Testis (tissue), 2 donors: ENCODE measurements around the gene ZAR1.

Experiments used
- POLR2A ChIP-seq: fragments of 450-650 bp; IDR thresholded peaks from one replicate; pipeline ENCODE4 v1.6.1; 2017; ENCODE audit warnings: antibody characterized with exemption, mild to moderate bottlenecking, moderate library complexity
- TF ChIP-seq, protein P1 (sequence below), 3 experiments: fragments of 450-650 bp in 2 of 3; fragments of 200-600 bp in 1 of 3; sonication (generic) in 1 of 3; IDR thresholded peaks; one replicate each; pipeline ENCODE4 v1.5.1; 2016 to 2019; ENCODE audit warnings: antibody characterized with exemption in 3 of 3, mild to moderate bottlenecking in 2 of 3, moderate library complexity in 1 of 3

DNA sequence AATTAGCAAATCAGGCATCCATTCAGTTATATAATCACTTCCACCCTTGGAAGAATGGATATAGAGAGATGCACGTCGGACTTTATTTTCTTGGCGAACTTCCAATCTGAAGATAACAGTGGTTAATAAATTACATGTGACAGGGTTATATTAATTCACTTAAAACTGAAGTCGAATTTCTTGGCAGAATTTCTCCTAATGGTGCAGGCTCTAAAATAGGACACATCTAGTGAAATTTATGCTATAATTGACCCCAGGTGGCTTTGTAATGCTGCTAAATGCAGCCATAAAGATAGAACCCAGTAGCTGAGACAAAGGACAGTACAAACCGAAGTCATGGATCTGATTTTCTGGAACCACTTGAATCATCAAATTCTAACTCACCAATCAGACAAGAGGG lies 27.7 kb upstream of the ZAR1 start:
- TF ChIP-seq, protein P1, sequence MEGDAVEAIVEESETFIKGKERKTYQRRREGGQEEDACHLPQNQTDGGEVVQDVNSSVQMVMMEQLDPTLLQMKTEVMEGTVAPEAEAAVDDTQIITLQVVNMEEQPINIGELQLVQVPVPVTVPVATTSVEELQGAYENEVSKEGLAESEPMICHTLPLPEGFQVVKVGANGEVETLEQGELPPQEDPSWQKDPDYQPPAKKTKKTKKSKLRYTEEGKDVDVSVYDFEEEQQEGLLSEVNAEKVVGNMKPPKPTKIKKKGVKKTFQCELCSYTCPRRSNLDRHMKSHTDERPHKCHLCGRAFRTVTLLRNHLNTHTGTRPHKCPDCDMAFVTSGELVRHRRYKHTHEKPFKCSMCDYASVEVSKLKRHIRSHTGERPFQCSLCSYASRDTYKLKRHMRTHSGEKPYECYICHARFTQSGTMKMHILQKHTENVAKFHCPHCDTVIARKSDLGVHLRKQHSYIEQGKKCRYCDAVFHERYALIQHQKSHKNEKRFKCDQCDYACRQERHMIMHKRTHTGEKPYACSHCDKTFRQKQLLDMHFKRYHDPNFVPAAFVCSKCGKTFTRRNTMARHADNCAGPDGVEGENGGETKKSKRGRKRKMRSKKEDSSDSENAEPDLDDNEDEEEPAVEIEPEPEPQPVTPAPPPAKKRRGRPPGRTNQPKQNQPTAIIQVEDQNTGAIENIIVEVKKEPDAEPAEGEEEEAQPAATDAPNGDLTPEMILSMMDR (IDR thresholded peaks at IDR 0.05) = no peak
- no peak for TF ChIP-seq POLR2A
